NCI-H345 (cell line): Measurements from ENCODE around the gene IVD.

Source experiments
- DNase-seq: peaks from one replicate; lab custom pipeline; 2025; lab: John Stamatoyannopoulos, UW

The IVD gene

DNA sequence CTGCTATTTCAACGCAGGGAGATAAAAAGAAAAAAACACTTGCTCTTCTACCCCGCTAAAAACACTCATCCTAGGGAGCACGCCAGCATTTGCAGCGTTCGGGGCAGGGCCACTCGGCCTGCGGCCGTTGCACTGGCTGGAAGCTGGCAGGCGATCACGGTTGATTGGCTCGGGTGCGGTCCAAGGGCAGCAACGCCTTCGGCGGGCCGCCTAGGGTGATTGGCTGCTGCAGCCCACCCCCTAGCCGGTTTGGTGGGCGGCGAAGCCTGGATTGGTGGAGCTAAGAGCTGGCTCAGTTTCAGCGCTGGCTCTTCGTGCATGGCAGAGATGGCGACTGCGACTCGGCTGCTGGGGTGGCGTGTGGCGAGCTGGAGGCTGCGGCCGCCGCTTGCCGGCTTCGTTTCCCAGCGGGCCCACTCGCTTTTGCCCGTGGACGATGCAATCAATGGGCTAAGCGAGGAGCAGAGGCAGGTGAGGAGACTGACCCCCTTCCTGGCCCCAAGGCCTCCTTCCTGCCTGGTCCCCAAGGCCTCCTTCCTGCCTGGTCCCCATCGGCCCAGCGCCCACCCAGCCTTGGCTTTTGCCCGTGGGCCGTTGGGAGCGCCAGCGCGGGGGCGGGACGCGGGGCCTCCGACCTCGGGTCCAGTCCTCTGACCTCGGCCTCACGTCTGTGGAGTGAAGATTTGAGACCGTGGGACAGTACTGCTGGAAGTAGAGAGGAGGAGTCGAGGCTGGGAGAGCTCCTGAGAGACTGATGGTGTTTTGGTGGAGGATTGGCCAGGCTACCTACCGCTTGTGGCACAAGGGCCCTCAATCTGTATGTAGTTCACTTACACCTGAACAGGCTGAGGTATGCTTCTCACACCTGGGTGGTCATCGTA lies at the start of gene IVD:
IVD (plus strand) TSS at position 295 of the 881 bp plus-strand sequence; CDS start at position 328, 33 bp downstream.
- DNase-seq: peak; percentile 90

DNA sequence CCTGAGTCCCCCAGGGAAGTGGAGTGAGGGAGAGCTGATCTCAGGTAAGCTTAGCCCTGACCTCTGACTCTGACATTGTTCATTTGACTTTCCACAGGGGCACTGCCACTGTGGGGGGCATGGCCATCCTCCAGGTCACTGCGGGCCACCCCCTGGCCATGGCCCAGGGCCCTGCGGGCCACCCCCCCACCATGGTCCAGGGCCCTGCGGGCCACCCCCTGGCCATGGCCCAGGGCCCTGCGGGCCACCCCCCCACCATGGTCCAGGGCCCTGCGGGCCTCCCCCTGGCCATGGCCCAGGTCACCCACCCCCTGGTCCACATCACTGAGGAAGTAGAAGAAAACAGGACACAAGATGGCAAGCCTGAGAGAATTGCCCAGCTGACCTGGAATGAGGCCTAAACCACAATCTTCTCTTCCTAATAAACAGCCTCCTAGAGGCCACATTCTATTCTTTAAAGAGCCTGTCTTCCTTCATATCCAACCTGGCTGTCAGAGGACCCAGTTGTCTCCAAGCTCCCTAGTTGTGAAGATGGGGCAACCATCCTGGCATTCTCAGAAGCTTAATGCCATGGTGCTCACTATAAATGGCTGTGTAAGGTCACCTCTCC lies 49.5 kb upstream of the IVD start:
- no peak for DNase-seq

DNA sequence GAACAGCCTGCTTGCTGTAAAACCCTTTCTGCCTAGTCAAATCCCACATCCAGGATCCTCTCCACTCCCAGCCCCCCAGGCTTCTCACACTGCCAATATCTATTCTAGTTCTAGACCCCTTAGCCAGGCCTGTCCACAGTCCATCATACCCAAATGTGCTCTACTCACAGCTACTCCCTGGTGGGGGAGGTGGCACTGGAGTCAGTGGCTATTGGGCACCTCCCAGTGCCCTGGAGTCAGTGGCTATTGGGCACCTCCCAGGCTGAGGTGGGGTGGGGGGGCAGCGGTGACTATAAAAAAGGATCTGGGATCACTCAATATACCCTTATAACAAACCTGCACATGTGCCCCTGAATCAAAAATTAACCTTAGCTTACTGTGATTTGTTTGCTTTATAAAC lies 48.3 kb upstream of the IVD start:
- no peak for DNase-seq

DNA sequence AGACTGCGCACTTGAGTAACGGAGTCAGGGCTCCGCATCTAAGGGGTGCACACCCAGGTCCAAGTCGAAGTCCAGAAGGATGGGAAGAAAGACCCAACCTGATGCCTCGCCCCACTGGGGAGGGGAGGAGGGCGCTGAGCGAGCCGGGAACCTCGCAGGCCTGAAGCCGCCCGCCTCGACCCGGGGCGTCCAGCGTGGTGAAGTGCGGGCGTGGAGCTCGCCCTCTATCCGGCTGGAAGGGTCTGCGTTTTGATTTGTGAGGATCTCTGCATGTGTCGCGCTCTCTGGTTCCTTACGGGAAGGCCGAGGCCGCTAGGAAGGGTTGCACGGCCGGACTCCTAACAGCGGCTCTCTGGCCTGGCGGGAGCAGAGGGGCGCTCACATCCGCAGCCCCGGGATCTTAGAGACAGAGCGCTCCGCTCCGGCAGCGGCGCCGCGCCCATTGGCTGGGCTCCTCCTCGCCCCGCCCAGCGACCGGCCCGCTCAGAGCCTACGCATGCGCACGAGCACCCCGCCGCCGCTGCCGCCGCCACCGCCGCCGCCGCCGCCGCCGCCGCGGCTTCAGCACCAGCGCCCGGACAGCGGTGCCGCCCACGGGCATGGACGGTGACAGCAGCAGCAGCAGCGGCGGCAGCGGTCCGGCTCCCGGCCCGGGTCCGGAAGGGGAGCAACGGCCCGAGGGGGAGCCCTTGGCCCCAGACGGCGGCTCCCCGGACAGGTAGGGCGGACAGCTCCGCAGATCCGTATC lies 47.7 kb upstream of the IVD start, which contains the start of gene DISP2:
DISP2 (plus strand) TSS at position 497 of the 748 bp plus-strand sequence; CDS start at position 600, 103 bp downstream.
- DNase-seq: peak; percentile 79

DNA sequence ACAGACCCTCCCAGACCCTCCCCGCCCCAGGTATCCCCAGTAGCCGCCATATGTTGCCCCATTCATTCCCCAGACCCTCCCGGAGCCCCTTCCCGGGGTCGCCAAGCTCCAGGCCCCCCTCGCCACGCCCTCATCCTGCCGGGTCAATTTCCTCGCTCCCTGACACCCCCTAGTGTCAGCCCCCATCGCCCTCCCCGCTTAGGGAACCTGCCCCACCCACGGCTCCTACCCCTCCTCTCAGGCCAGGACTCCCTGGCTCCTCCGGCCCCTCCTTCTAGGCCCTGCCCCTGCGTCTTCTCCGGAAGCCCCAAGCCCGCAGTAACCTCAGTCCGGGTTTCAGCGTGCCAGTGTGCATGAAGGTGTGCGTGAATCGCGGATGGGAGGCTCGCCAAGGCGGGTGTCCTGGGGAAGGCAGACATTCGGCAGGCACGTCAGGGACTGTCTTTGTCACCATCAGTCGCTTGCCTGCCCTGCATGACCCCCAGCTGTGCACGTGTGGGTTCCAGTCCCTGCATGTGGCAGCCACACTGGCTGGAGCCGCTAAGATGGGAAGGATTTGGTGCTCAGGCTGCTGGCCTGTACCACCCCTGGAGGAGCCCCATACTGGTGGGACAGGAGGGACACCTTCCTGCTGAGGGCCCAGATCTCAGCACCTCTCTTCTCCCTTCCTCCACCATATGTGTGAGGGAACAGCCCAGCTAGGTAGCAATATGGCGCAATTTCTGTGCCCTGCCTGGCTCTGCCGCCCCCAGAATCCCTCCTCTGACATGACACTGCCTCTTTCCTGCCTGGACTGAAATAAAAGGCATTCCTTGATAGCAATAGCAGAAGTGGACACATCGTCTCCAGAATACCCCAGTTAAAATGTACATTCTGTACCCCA lies 46.9 kb upstream of the IVD start:
- peak; percentile 13 for DNase-seq

DNA sequence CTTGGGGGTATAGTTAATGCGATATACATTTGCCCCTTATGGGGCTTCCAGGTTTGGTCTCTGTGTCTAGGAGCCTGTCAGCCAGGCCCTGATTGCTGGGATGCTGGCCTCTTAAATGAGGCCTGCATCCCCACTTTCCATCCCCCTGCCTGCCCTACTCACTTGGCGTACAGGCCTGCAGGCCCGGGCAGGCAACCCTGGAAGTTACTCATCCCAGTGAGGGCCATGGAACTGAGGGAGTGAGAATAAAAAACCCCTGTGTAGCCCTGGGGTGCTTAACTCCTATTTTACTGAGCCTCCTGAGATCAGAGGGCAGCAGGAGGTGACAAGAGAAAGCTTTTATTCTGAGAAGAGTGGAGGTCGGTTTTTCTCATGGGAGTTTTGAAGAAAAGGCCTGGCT lies 45.6 kb upstream of the IVD start:
- no peak for DNase-seq

DNA sequence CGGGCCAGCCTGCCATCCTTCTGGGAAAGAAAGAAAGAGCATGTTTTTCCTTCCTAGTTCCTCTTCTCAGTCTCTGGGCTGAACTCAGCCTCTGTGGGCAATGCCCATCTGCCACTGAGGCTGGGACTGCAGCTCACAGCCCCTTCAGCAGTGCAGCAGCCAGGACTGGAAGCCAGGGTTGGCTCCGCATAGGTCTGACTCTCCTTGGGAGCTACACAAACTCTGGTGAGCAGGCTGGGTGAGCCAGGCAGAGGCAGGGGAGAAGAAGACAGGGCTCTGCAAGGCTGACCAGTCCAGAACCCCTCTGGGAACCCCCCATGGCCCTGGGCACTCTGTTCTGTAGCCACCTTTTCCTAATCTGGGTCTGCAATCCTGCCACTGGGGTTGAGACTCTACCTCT lies 44.0 kb upstream of the IVD start:
- DNase-seq: no peak

DNA sequence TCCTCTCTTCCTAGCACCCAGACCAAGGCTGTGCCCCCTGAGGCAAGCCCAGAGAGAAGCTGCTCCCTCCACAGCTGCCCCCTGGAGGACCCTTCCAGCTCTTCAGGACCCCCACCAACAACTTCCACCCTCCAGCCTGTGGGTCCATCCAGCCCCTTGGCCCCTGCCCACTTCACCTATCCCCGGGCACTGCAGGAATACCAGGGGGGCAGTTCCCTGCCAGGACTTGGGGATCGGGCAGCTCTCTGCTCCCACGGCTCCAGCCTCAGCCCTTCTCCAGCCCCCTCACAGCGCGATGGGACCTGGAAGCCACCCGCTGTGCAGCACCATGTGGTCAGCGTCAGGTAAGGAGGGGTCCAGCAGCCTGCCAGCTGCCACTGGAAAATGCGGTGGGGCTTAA lies 42.0 kb upstream of the IVD start:
- DNase-seq: no peak

DNA sequence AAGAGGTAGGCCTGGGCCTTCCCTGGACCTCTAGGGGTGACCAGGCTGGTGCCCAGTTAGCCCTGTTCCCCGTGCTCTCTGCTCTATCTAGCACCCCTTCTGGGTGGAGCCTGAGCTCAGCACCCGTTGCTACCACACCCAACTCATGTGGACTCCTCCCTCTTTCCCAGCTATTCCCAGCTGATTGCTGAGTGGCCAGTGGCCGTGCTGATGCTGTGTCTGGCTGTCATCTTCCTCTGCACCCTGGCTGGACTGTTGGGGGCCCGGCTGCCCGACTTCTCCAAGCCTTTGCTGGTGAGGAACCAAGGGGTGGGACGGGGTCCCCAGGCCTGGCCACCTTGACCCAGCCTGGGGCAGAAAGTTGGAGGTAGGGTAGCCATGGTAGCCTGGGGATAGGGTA lies 41.3 kb upstream of the IVD start:
- DNase-seq: no peak

DNA sequence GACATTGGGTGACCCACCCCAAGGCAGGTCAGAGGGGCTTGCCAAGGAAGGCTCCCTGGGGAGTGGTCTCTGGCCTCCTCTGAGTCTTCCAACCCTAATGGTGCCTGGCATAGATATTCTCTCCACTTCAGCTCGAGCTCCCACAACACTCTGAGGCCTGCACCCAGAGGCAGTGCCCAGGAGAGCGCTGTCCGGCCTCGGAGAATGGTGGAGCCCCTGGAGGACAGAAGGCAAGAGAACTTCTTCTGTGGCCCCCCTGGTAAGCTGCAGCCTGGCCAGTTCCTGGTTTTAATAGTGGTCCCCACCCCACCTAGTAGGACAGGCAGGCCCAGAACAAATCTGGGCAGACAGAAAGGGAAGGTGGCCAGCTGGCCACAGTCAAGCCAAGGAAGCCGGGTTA lies 40.6 kb upstream of the IVD start:
- DNase-seq: no peak

DNA sequence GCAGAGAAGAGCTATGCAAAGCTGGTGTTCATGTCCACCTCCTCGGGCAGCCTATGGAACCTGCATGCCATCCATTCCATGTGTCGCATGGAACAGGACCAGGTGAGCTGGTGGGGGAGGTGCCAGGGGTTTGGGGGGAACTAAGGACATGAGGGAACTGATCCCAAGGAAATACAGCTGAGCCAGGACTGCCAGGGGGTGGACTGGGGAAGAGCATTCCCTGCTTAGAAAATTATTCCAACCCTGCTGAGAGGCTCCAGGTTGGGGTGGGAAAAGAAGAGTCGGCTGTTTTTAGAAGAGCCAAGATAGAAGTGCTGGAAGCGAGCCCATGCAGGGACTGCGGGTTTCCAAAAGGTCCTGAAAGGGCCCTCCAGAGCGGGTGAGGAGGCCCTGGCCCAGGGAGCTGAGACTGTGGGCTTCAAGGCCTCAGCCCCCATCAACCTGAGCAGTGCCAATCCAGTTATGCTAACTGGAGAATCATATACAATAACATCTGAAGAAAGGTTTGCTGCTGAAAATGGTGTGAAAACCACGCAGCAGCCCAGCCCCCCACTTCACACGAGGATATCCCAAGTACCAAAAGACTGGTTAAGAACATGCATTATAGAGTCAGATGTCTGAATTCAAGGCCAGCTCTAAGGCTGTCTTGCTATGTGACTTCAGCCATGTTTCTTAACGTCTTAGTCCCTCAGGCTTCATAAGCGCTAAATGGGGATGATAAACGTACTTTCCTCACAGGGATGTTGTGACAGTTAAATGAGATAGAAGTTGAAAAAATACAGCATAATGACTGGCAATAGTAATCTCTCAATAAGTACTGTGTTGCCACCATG lies 39.8 kb upstream of the IVD start:
- no peak for DNase-seq

DNA sequence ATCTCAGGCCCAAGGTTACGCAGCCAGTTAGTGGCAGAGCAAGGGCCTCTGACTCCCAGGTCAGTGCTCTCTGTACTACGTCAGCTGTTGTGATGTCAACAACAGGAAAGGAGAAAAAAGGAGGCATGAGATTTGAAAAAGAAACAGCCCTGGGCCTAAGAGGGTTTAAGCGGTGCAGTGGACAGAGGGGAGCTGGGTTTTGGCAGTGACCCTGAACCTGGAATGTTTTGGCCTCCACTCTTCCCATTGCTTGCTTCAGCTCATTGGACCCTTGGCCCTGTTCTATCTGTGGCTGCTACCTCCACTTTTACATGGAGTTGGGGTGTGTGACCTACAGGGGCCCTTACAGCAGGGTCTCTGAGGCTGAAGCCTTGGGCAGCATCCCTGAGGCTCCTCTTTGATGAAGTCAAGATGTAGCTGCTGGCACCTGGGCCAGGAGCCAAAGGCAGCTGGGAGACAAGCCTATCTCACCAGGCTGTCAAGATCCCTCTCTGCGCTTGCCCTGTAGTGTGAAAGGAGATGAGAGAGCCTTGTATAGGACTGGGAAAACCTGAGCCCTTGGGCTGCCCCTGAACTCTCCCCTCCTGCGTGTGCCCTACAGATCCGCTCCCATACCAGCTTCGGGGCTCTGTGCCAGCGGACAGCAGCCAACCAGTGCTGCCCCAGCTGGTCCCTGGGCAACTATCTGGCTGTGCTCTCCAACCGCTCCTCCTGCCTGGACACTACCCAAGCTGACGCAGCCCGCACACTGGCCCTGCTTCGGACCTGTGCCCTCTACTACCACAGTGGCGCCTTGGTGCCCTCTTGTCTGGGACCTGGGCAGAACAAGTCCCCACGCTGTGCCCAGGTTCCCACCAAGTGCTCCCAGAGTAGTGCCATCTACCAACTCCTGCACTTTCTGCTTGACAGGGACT lies 38.9 kb upstream of the IVD start:
- DNase-seq: no peak

DNA sequence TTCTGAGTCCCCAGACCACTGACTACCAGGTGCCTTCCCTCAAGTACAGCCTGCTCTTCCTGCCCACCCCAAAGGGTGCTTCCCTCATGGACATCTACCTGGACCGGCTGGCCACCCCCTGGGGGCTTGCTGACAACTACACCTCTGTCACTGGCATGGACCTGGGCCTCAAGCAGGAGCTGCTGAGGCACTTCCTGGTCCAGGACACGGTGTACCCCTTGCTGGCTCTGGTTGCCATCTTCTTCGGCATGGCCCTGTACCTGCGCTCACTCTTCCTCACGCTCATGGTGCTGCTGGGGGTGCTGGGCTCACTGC lies 38.3 kb upstream of the IVD start:
- DNase-seq: no peak

DNA sequence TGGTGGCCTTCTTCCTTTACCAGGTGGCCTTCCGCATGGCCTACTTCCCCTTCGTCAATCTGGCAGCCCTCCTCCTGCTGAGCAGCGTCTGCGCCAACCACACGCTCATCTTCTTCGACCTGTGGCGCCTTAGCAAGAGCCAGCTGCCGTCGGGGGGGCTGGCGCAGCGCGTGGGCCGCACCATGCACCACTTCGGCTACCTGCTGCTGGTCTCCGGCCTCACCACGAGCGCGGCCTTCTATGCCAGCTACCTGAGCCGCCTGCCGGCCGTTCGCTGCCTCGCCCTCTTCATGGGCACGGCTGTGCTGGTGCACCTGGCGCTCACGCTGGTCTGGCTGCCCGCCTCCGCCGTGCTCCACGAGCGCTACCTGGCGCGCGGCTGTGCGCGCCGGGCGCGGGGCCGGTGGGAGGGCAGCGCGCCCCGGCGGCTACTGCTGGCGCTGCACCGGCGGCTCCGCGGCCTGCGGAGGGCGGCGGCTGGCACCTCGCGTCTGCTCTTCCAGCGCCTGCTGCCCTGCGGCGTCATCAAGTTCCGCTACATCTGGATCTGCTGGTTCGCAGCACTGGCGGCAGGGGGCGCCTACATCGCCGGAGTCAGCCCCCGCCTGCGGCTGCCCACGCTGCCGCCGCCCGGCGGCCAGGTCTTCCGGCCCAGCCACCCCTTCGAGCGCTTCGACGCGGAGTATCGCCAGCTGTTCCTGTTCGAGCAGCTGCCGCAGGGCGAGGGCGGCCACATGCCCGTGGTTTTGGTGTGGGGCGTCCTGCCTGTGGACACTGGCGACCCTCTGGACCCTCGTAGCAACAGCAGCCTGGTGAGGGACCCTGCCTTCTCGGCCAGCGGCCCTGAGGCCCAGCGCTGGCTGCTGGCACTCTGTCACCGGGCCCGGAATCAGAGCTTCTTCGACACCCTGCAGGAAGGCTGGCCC lies 37.6 kb upstream of the IVD start:
- DNase-seq: no peak

DNA sequence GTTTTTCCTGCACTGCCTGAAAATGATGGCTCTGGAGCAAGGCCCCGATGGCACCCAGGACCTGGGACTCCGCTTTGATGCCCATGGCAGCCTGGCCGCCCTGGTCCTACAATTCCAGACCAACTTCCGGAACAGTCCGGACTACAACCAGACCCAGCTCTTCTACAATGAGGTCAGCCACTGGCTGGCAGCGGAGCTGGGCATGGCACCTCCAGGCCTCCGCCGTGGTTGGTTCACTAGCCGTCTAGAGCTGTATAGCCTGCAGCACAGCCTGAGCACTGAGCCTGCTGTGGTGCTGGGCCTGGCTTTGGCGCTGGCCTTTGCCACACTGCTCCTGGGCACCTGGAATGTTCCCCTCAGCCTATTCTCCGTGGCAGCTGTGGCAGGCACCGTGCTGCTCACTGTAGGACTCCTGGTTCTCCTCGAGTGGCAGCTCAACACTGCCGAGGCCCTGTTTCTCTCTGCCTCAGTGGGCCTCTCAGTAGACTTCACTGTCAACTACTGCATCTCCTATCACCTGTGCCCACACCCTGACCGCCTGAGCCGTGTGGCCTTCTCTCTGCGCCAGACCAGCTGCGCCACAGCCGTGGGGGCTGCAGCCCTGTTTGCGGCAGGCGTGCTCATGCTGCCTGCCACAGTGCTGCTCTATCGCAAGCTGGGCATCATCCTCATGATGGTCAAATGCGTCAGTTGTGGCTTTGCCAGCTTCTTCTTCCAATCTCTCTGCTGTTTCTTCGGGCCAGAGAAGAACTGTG lies 36.7 kb upstream of the IVD start:
- no peak for DNase-seq

DNA sequence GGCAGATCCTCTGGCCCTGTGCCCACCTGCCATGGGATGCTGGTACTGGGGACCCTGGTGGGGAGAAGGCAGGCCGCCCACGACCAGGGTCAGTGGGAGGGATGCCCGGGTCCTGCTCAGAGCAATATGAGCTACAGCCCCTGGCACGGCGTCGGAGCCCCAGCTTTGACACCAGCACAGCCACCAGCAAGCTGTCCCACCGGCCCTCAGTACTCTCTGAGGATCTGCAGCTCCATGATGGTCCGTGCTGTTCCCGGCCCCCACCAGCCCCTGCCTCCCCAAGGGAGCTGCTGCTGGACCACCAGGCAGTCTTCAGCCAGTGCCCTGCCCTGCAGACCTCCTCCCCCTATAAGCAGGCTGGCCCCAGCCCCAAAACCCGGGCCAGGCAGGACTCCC lies 36.1 kb upstream of the IVD start:
- DNase-seq: no peak

DNA sequence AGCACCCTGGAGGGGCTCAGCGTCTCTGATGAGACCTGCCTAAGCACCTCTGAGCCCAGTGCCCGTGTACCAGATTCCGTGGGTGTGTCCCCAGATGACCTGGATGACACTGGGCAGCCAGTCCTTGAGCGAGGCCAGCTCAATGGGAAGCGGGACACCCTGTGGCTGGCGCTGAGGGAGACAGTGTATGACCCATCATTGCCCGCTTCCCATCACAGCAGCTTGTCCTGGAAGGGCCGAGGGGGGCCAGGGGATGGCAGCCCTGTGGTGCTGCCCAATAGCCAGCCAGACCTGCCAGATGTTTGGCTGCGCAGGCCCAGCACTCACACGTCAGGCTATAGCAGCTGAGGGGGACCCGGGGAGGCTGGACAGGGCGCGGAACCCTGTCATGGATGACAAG lies 35.6 kb upstream of the IVD start:
- no peak for DNase-seq

DNA sequence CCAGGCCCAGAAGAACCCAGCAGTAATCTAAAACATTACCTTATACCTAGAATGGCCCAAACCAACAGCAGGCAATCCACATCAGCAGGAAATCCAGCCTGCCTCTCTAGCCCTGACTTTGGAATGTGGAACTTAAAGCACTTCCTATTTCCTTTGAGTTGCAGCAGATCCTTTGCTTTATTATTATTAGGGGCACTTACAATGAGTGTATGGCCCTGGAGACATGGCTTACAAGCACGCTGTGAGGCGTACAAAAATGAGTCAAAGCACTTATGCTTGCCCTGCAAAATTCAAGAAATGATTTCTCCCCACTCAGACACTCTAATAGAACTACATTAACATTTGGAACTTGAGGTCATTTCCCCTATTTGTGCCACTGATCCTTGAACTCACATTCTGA lies 32.6 kb upstream of the IVD start:
- no peak for DNase-seq
